ENCODE measurements around the gene AHDC1.

DNA sequence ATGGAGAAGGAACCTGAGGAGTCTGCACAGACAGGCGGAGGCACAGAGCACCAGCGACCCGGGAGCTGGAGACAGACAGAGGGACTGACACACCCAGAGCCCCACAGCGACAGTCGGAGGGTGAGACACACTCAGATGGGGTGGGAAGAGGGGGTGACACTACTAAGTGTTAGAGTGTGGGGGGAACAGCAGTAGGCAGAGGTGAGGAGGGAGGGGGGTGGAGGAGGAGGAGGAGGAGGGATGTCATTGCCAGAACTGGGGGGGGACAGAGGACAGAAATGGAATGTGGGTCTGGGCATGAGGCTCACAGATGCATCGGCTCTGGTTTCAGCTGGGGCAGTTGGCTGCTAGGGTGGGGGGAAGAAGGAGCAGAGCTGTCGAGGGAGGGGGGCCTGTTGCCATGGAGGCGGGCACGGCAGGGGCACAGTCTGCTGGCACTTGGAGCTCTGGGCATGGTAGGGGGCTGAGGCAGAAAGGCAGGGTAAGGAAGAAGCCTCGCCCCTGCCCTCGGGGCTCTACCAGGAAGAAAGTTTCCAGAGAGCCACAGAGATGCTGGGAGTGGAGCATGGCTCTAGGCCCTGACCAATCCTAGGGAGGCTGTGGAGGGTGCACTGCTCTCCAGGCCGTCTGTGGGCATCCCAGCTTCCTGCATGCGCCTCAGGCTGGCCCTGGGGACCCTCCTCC is 37.3 kb downstream of the AHDC1 start:
- TF ChIP-seq, protein P1, sequence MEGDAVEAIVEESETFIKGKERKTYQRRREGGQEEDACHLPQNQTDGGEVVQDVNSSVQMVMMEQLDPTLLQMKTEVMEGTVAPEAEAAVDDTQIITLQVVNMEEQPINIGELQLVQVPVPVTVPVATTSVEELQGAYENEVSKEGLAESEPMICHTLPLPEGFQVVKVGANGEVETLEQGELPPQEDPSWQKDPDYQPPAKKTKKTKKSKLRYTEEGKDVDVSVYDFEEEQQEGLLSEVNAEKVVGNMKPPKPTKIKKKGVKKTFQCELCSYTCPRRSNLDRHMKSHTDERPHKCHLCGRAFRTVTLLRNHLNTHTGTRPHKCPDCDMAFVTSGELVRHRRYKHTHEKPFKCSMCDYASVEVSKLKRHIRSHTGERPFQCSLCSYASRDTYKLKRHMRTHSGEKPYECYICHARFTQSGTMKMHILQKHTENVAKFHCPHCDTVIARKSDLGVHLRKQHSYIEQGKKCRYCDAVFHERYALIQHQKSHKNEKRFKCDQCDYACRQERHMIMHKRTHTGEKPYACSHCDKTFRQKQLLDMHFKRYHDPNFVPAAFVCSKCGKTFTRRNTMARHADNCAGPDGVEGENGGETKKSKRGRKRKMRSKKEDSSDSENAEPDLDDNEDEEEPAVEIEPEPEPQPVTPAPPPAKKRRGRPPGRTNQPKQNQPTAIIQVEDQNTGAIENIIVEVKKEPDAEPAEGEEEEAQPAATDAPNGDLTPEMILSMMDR (conservative IDR thresholded peaks at IDR 0.05 in 1 of 2, IDR thresholded peaks at IDR 0.05 in 1 of 2; ENCODE audit: low read depth in 1 of 2, low read length in 2 of 2) = no peak
- TF ChIP-seq EZH2 (IDR thresholded peaks at IDR 0.05; ENCODE audit: low read length, missing control alignments) = no peak

Data from fibroblast of lung (primary cell).